Omental fat pad (tissue), 4 donors: ENCODE results near the gene COPRS. TPM values are rescaled to one million over a fixed set of nuclear protein-coding genes. Genes with fewer than 3 reads are reported as not detected.

Source experiments
- ATAC-seq: fragments of 150-250 bp; one replicate; pipeline ENCODE4 v1.9.1; 2016; ENCODE audit warnings: mild to moderate bottlenecking, moderate library complexity; ENCODE audit not compliant: low FRiP score
- DNase-seq: peaks from one replicate; pipeline ENCODE4 v3.0.0-alpha.2; 2019; ENCODE audit warnings: low spot score
- CTCF ChIP-seq, 3 donors: fragments of 450-650 bp; IDR thresholded peaks; one replicate each; pipeline ENCODE4 v1.5.1; 2016 to 2017; ENCODE audit warnings: antibody characterized with exemption in 3 of 3, mild to moderate bottlenecking in 3 of 3, moderate library complexity in 2 of 3
- total RNA-seq, 4 donors: library from RNA; depleted of rRNA; stranded (reverse); fragments of >200 nt; gene quantifications; one replicate each; pipeline ENCODE4 v1.1.0, GENCODE V29; 2016

Gene COPRS
- total RNA-seq, 4 donors from 2014 or later = 39.2 to 76.1 (median 61.8) TPM

GRCh38 chr17:31882571-31882970 lies 23.5 kb upstream of the COPRS start:
- no peak for TF ChIP-seq CTCF (IDR thresholded peaks at IDR 0.05)
- ATAC-seq (no peak), DNase-seq (no peak)

- no peak for DNase-seq
- TF ChIP-seq CTCF (IDR thresholded peaks at IDR 0.05) = no peak
- ATAC-seq = no peak
These were observed 21.3 kb upstream of the COPRS start for GRCh38 chr17:31880311-31880710.

GRCh38 chr17:31878703-31879073 lies 19.6 kb upstream of the COPRS start:
- TF ChIP-seq CTCF (IDR thresholded peaks at IDR 0.05) = no peak
- ATAC-seq (no peak), DNase-seq (no peak)

GRCh38 chr17:31877911-31878702 lies 19.1 kb upstream of the COPRS start:
- no peak for TF ChIP-seq CTCF (IDR thresholded peaks at IDR 0.05)
- DNase-seq (no peak), ATAC-seq (no peak)

GRCh38 chr17:31877341-31877740 lies 18.3 kb upstream of the COPRS start:
- no peak for DNase-seq
- TF ChIP-seq CTCF (IDR thresholded peaks at IDR 0.05) = no peak
- ATAC-seq = no peak

- DNase-seq (no peak), ATAC-seq (no peak)
- TF ChIP-seq CTCF (IDR thresholded peaks at IDR 0.05) = no peak
These were observed 16.0 kb upstream of the COPRS start for GRCh38 chr17:31875081-31875480.
